GM23338 (cell line): ENCODE data around the gene FHIT. TPM values are rescaled to one million over a fixed set of nuclear protein-coding genes. Genes with fewer than 3 reads are reported as not detected.

Source experiments
- ATAC-seq: fragments of 200-7000 bp; cut with Tn5 transposase; 3 replicates; pipeline ENCODE4 v1.9.1; 2020
- DNase-seq: peaks from one replicate; pipeline ENCODE4 v3.0.0-alpha.2; 2015; ENCODE audit warnings: low spot score
- H2AFZ ChIP-seq: fragments of 200-600 bp; sonication (generic); 2 replicates; pipeline ENCODE4 v1.8.0; 2016; ENCODE audit warnings: antibody characterized with exemption, mild to moderate bottlenecking, moderate library complexity
- H3F3A ChIP-seq: fragments of 200-600 bp; sonication (generic); replicated peaks from 2 replicates; pipeline ENCODE4 v1.8.0; 2017; ENCODE audit warnings: antibody characterized with exemption, mixed run types, low read depth
- H3K27ac ChIP-seq: fragments of 200-600 bp; sonication (generic); 2 replicates; pipeline ENCODE4 v1.6.1; 2016; ENCODE audit warnings: low read depth
- H3K27me3 ChIP-seq: fragments of 200-600 bp; sonication (generic); 2 replicates; pipeline ENCODE4 v1.8.0; 2016; ENCODE audit warnings: mild to moderate bottlenecking, mixed run types, moderate library complexity; ENCODE audit not compliant: insufficient read depth
- H3K36me3 ChIP-seq: fragments of 200-600 bp; sonication (generic); 2 replicates; pipeline ENCODE4 v1.8.0; 2016; ENCODE audit warnings: mild to moderate bottlenecking; ENCODE audit not compliant: insufficient read depth
- H3K4me1 ChIP-seq: fragments of 200-600 bp; sonication (generic); 2 replicates; pipeline ENCODE4 v1.8.0; 2016; ENCODE audit warnings: mild to moderate bottlenecking, moderate library complexity; ENCODE audit not compliant: insufficient read depth
- H3K4me2 ChIP-seq: fragments of 200-600 bp; sonication (generic); 2 replicates; pipeline ENCODE4 v1.7.1; 2017; ENCODE audit warnings: mixed run types
- H3K4me3 ChIP-seq: fragments of 200-600 bp; sonication (generic); 2 replicates; pipeline ENCODE4 v1.6.1; 2016; ENCODE audit warnings: mixed run types
- H3K79me2 ChIP-seq: fragments of 200-600 bp; sonication (generic); replicated peaks from 2 replicates; pipeline ENCODE4 v1.8.0; 2017; ENCODE audit warnings: mild to moderate bottlenecking; ENCODE audit not compliant: insufficient read depth
- H3K9me2 ChIP-seq: fragments of 200-600 bp; sonication (generic); 2 replicates; pipeline ENCODE4 v1.8.0; 2017; ENCODE audit not compliant: insufficient read depth
- H4K20me1 ChIP-seq: fragments of 200-600 bp; sonication (generic); replicated peaks from 2 replicates; pipeline ENCODE4 v1.8.0; 2017; ENCODE audit warnings: mild to moderate bottlenecking; ENCODE audit not compliant: insufficient read depth
- H3K27ac Mint-ChIP-seq: 2 replicates; pipeline ENCODE4 v1.8.0; 2020; ENCODE audit warnings: inconsistent platforms, mild to moderate bottlenecking, moderate library complexity, mixed read lengths
- H3K27me3 Mint-ChIP-seq: 3 replicates; pipeline ENCODE4 v1.8.0; 2022; ENCODE audit warnings: low read depth, mild to moderate bottlenecking, moderate library complexity, mixed read lengths, inconsistent platforms; ENCODE audit not compliant: insufficient read depth, poor library complexity
- H3K36me3 Mint-ChIP-seq: 3 replicates; pipeline ENCODE4 v1.8.0; 2021; ENCODE audit warnings: low read depth, mild to moderate bottlenecking, inconsistent platforms, moderate library complexity, mixed read lengths
- H3K4me1 Mint-ChIP-seq: 3 replicates; pipeline ENCODE4 v1.8.0; 2020; ENCODE audit warnings: mild to moderate bottlenecking, inconsistent platforms, mixed read lengths
- H3K4me3 Mint-ChIP-seq: 3 replicates; pipeline ENCODE4 v1.8.0; 2021; ENCODE audit warnings: moderate library complexity, mild to moderate bottlenecking, inconsistent platforms, mixed read lengths
- H3K9me3 Mint-ChIP-seq: 3 replicates; pipeline ENCODE4 v1.8.0; 2020; ENCODE audit warnings: moderate library complexity, mild to moderate bottlenecking, inconsistent platforms, mixed read lengths
- EZH2 ChIP-seq: fragments of 200-600 bp; sonication (generic); IDR thresholded peaks from one replicate; pipeline ENCODE4 v1.8.0; 2017; ENCODE audit warnings: antibody characterized with exemption, mild to moderate bottlenecking, low read depth; ENCODE audit not compliant: unreplicated experiment
- EZH2phosphoT487 ChIP-seq: fragments of 200-600 bp; sonication (generic); IDR thresholded peaks from one replicate; pipeline ENCODE4 v1.8.1; 2018; ENCODE audit warnings: antibody characterized with exemption; ENCODE audit not compliant: unreplicated experiment
- JUNB ChIP-seq: IDR thresholded peaks from one replicate; pipeline ENCODE4 v1.6.1; 2016; ENCODE audit warnings: antibody characterized with exemption; ENCODE audit not compliant: unreplicated experiment
- NANOG ChIP-seq: IDR thresholded peaks from 2 replicates; pipeline ENCODE4 v1.6.1; 2016; ENCODE audit warnings: antibody characterized with exemption, borderline replicate concordance
- STAT1 ChIP-seq: IDR thresholded peaks from one replicate; pipeline ENCODE4 v1.6.1; 2016; ENCODE audit warnings: antibody characterized with exemption; ENCODE audit not compliant: unreplicated experiment
- ZNF114 ChIP-seq: fragments of 250-450 bp; sonication (Bioruptor Pico); IDR thresholded peaks from 2 replicates; pipeline ENCODE4 v1.5.0; 2020; ENCODE audit warnings: mild to moderate bottlenecking, moderate library complexity
- ZNF462 ChIP-seq: fragments of 250-450 bp; sonication (Bioruptor Pico); IDR thresholded peaks from 2 replicates; pipeline ENCODE4 v1.5.0; 2020; ENCODE audit warnings: mild to moderate bottlenecking, moderate library complexity
- polyA plus RNA-seq: library from polyadenylated mRNA; unstranded; fragments of >200 nt; fragmentation: Nextera tagmentation; extraction: Ambion mirVana; gene quantifications from 2 replicates; pipeline ENCODE4 v1.2.1, GENCODE V29; 2016
- total RNA-seq: library from RNA; depleted of rRNA; stranded (reverse); fragments of >200 nt; shearing (Covaris generic); gene quantifications from 2 replicates; pipeline ENCODE4 v1.2.3, GENCODE V29; 2014
- TF ChIP-seq, protein P1 (sequence below): IDR thresholded peaks from 2 replicates; pipeline ENCODE4 v1.6.1; 2016; ENCODE audit warnings: antibody characterized with exemption

The FHIT gene
- total and polyA plus RNA-seq, 2 experiments from 2014 or later: 3.0 to 8.3 TPM

- Histone ChIP-seq H3K4me3 (no peak overlapping the region), H3K79me2 (no peaks in the 10 kb centered on the region), H2AFZ (peak overlapping the region; percentile 84), H3K36me3 (no peaks in the 10 kb centered on the region), H4K20me1 (no peaks in the 10 kb centered on the region), H3F3A (no peaks in the 10 kb centered on the region), H3K27me3 (no peaks in the 10 kb centered on the region), H3K4me1 (peaks cover 23% of the 10 kb centered on the region), H3K9me2 (no peaks in the 10 kb centered on the region), H3K4me2 (no peak overlapping the region), H3K27ac (no peak overlapping the region)
- Mint-ChIP-seq H3K27ac (no peak overlapping the region), H3K27me3 (peaks cover 3% of the 10 kb centered on the region), H3K4me1 (peaks cover 22% of the 10 kb centered on the region), H3K36me3 (peaks cover 4% of the 10 kb centered on the region; the same call in 1 of the 3 replicates), H3K9me3 (peaks cover 2% of the 10 kb centered on the region; the same call in 1 of the 3 replicates), H3K4me3 (no peak overlapping the region)
- TF ChIP-seq JUNB (no peak), NANOG (no peak), STAT1 (no peak), EZH2phosphoT487 (no peak), EZH2 (no peak), ZNF114 (no peak)
- TF ChIP-seq, protein P1, sequence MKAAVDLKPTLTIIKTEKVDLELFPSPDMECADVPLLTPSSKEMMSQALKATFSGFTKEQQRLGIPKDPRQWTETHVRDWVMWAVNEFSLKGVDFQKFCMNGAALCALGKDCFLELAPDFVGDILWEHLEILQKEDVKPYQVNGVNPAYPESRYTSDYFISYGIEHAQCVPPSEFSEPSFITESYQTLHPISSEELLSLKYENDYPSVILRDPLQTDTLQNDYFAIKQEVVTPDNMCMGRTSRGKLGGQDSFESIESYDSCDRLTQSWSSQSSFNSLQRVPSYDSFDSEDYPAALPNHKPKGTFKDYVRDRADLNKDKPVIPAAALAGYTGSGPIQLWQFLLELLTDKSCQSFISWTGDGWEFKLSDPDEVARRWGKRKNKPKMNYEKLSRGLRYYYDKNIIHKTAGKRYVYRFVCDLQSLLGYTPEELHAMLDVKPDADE: no peak
- ATAC-seq (peak; percentile 23; the same call in 2 of the 3 replicates), DNase-seq (no peak)
Observed at GRCh38 chr3:59818033-59818918, 1433.0 kb downstream of the FHIT start.

- Histone ChIP-seq H3K4me2 (no peak overlapping the region), H3K4me3 (no peak overlapping the region), H3K79me2 (no peaks in the 10 kb centered on the region), H3K27me3 (no peaks in the 10 kb centered on the region), H3F3A (no peaks in the 10 kb centered on the region), H4K20me1 (no peaks in the 10 kb centered on the region), H3K27ac (no peak overlapping the region), H3K9me2 (no peaks in the 10 kb centered on the region), H3K4me1 (peaks cover 31% of the 10 kb centered on the region), H3K36me3 (no peaks in the 10 kb centered on the region), H2AFZ (peak overlapping the region; percentile 84; the same call in 1 of the 2 replicates)
- no peak for ATAC-seq
- H3K4me3 Mint-ChIP-seq: no peak overlapping the region
- peaks cover 4% of the 10 kb centered on the region; the same call in 1 of the 3 replicates for H3K36me3 Mint-ChIP-seq
- no peak overlapping the region for H3K27ac Mint-ChIP-seq
- peaks cover 6% of the 10 kb centered on the region for H3K27me3 Mint-ChIP-seq
- peaks cover 30% of the 10 kb centered on the region for H3K4me1 Mint-ChIP-seq
- DNase-seq: no peak
- TF ChIP-seq EZH2phosphoT487 (no peak), JUNB (no peak), EZH2 (no peak), ZNF462 (CRISPR knock-in tag) (no peak)
- peaks cover 2% of the 10 kb centered on the region; the same call in 1 of the 3 replicates for H3K9me3 Mint-ChIP-seq
Observed at GRCh38 chr3:59817511-59817910, 1433.7 kb downstream of the FHIT start.
